Neutrophil (primary cell): ENCODE data around the gene CAMTA1.

Experiments
- H3K27ac ChIP-seq: fragments of 200-600 bp; sonication (generic); 2 replicates; pipeline ENCODE4 v1.5.1; 2016; ENCODE audit warnings: mild to moderate bottlenecking, moderate library complexity
- H3K27me3 ChIP-seq: fragments of 200-600 bp; sonication (generic); 2 replicates; pipeline ENCODE4 v1.6.0; 2016; ENCODE audit warnings: mild to moderate bottlenecking
- H3K36me3 ChIP-seq: fragments of 200-600 bp; sonication (generic); 2 replicates; pipeline ENCODE4 v1.5.1; 2017
- H3K4me1 ChIP-seq, 2 experiments: fragments of 200-600 bp in 1 of 2; sonication (generic) in 1 of 2; 1 replicate in 1 of 2; 2 replicates in 1 of 2; pipeline versions ENCODE4 v1.5.1 to v1.6.1; 2013 to 2016; ENCODE audit warnings: low read depth in 1 of 2, low read length in 1 of 2, mild to moderate bottlenecking in 1 of 2, moderate library complexity in 1 of 2; ENCODE audit not compliant: control insufficient read depth in 1 of 2, insufficient read depth in 1 of 2
- H3K4me3 ChIP-seq, 2 experiments: fragments of 200-600 bp in 1 of 2; sonication (generic) in 1 of 2; 1 replicate in 1 of 2; 2 replicates in 1 of 2; pipeline ENCODE4 v1.5.1; 2013 to 2016; ENCODE audit warnings: low read depth in 1 of 2, low read length in 1 of 2, mild to moderate bottlenecking in 1 of 2, moderate library complexity in 1 of 2
- H3K9me3 ChIP-seq: fragments of 200-600 bp; sonication (generic); 2 replicates; pipeline ENCODE4 v1.5.1; 2016
- CTCF ChIP-seq: fragments of 200-600 bp; sonication (generic); IDR thresholded peaks from 2 replicates; pipeline ENCODE4 v1.5.1; 2016; ENCODE audit warnings: antibody characterized with exemption

CAMTA1 gene

GRCh38 chr1:7196036-7196911 lies 411.0 kb downstream of the CAMTA1 start:
- H3K27ac ChIP-seq: no peak overlapping the region
- H3K4me3 ChIP-seq: no peak overlapping the region
- no peaks in the 10 kb centered on the region for H3K27me3 ChIP-seq
- H3K36me3 ChIP-seq: no peaks in the 10 kb centered on the region
- no peak for TF ChIP-seq CTCF
- H3K4me1 ChIP-seq: no peaks in the 10 kb centered on the region
- H3K9me3 ChIP-seq: no peaks in the 10 kb centered on the region

GRCh38 chr1:7198664-7199063 lies 413.4 kb downstream of the CAMTA1 start:
- TF ChIP-seq CTCF: no peak
- no peak overlapping the region for H3K4me3 ChIP-seq
- H3K9me3 ChIP-seq: no peaks in the 10 kb centered on the region
- H3K36me3 ChIP-seq: no peaks in the 10 kb centered on the region
- no peak overlapping the region for H3K27ac ChIP-seq
- H3K27me3 ChIP-seq: no peaks in the 10 kb centered on the region
- H3K4me1 ChIP-seq: no peaks in the 10 kb centered on the region

GRCh38 chr1:7199077-7199779 lies 414.0 kb downstream of the CAMTA1 start:
- H3K27me3 ChIP-seq: no peaks in the 10 kb centered on the region
- no peaks in the 10 kb centered on the region for H3K9me3 ChIP-seq
- no peaks in the 10 kb centered on the region for H3K36me3 ChIP-seq
- H3K27ac ChIP-seq: no peak overlapping the region
- H3K4me3 ChIP-seq: no peak overlapping the region
- no peaks in the 10 kb centered on the region for H3K4me1 ChIP-seq
- TF ChIP-seq CTCF: no peak

- no peaks in the 10 kb centered on the region for H3K4me1 ChIP-seq
- H3K27ac ChIP-seq: no peak overlapping the region
- H3K27me3 ChIP-seq: peaks cover 27% of the 10 kb centered on the region
- no peaks in the 10 kb centered on the region for H3K36me3 ChIP-seq
- no peak for TF ChIP-seq CTCF
- no peaks in the 10 kb centered on the region for H3K9me3 ChIP-seq
- no peak overlapping the region for H3K4me3 ChIP-seq
Observed at GRCh38 chr1:7207875-7208646, 422.8 kb downstream of the CAMTA1 start.

GRCh38 chr1:7208647-7209180 lies 423.5 kb downstream of the CAMTA1 start:
- TF ChIP-seq CTCF: no peak

More at GRCh38 chr1:7208647-7209180, 423.5 kb downstream of the CAMTA1 start:
- H3K36me3 ChIP-seq: no peaks in the 10 kb centered on the region
- no peaks in the 10 kb centered on the region for H3K4me1 ChIP-seq
- H3K9me3 ChIP-seq: no peaks in the 10 kb centered on the region
- no peak overlapping the region for H3K4me3 ChIP-seq
- H3K27ac ChIP-seq: no peak overlapping the region
- peaks cover 27% of the 10 kb centered on the region for H3K27me3 ChIP-seq
